Adipocyte (in vitro differentiated cells): ENCODE measurements around the gene HTT-AS.

Experiments used
- DNase-seq: peaks from one replicate; pipeline ENCODE4 v3.0.0-alpha.2; 2015; ENCODE audit warnings: low read depth
- H3K27me3 ChIP-seq: replicated peaks from 2 replicates; pipeline ENCODE4 v1.7.0; 2013; ENCODE audit warnings: mild to moderate bottlenecking, low read length, moderate library complexity; ENCODE audit not compliant: control insufficient read depth, insufficient read depth
- H3K36me3 ChIP-seq: 2 replicates; pipeline ENCODE4 v1.7.0; 2013; ENCODE audit warnings: low read length, mild to moderate bottlenecking, moderate library complexity; ENCODE audit not compliant: control insufficient read depth, insufficient read depth, severe bottlenecking
- H3K4me1 ChIP-seq: 2 replicates; pipeline ENCODE4 v1.7.0; 2013; ENCODE audit warnings: mild to moderate bottlenecking, low read length, moderate library complexity; ENCODE audit not compliant: control insufficient read depth, insufficient read depth
- H3K4me3 ChIP-seq: 2 replicates; pipeline ENCODE4 v1.7.0; 2013; ENCODE audit warnings: mild to moderate bottlenecking, low read length, moderate library complexity
- H3K9ac ChIP-seq: 2 replicates; pipeline ENCODE4 v1.7.0; 2013; ENCODE audit warnings: mild to moderate bottlenecking, low read length, moderate library complexity
- H3K9me3 ChIP-seq: 2 replicates; pipeline ENCODE4 v1.7.0; 2013; ENCODE audit warnings: mild to moderate bottlenecking, low read length, moderate library complexity; ENCODE audit not compliant: control insufficient read depth

HTT-AS gene

DNA sequence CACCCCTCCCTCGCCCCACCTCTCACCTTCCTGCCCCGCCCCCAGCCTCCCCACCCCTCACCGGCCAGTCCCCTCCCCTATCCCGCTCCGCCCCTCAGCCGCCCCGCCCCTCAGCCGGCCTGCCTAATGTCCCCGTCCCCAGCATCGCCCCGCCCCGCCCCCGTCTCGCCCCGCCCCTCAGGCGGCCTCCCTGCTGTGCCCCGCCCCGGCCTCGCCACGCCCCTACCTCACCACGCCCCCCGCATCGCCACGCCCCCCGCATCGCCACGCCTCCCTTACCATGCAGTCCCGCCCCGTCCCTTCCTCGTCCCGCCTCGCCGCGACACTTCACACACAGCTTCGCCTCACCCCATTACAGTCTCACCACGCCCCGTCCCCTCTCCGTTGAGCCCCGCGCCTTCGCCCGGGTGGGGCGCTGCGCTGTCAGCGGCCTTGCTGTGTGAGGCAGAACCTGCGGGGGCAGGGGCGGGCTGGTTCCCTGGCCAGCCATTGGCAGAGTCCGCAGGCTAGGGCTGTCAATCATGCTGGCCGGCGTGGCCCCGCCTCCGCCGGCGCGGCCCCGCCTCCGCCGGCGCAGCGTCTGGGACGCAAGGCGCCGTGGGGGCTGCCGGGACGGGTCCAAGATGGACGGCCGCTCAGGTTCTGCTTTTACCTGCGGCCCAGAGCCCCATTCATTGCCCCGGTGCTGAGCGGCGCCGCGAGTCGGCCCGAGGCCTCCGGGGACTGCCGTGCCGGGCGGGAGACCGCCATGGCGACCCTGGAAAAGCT, at the start of gene HTT-AS, which contains the start of gene HTT:
TSS of gene HTT-AS (minus strand) at position 461 of the 768 bp plus-strand sequence.
TSS of gene HTT (plus strand) at position 604 of the 768 bp plus-strand sequence. CDS start at position 749, 145 bp downstream.
- DNase-seq, result peak; percentile 96
- peak within 1 kb of the TSS; percentile 96 for H3K4me3 ChIP-seq
- H3K27me3 ChIP-seq, result no peaks in the 10 kb centered on the region
- peaks cover 13% of the 10 kb centered on the region for H3K4me1 ChIP-seq
- peak within 1 kb of the TSS; percentile 93 for H3K9ac ChIP-seq
- no peaks in the 10 kb centered on the region for H3K36me3 ChIP-seq
- no peaks in the 10 kb centered on the region for H3K9me3 ChIP-seq

DNA sequence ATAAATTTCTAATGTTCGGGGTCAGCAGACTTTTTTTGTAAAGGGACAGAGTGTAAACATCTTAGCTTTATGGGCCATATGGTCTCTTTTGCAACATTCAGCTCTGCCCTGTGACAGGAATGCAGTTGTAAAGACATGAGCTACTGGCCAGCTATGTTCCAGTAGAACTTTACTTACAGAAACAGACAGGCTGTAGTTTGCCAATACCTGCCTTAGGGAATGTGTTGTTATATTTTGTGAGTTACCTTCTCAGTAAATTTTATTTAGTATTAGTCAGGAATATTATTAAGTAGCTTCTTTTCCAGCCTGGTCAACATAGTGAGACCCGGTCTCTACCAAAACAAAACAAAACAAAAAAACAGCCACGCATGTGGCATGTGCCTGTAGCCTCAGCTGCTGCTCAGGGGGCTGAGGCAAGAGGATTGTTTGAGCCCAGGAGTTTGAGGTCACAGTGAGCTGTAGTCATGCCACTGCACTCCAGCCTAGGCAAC, 48.9 kb upstream of the HTT-AS start:
- H3K9ac ChIP-seq, result peak overlapping the region; percentile 51
- peaks cover 53% of the 10 kb centered on the region for H3K36me3 ChIP-seq
- peak overlapping the region; percentile 35 for H3K4me3 ChIP-seq
- no peaks in the 10 kb centered on the region for H3K9me3 ChIP-seq
- no peaks in the 10 kb centered on the region for H3K27me3 ChIP-seq
- peak; percentile 81 for DNase-seq
- H3K4me1 ChIP-seq, result peaks cover 31% of the 10 kb centered on the region

DNA sequence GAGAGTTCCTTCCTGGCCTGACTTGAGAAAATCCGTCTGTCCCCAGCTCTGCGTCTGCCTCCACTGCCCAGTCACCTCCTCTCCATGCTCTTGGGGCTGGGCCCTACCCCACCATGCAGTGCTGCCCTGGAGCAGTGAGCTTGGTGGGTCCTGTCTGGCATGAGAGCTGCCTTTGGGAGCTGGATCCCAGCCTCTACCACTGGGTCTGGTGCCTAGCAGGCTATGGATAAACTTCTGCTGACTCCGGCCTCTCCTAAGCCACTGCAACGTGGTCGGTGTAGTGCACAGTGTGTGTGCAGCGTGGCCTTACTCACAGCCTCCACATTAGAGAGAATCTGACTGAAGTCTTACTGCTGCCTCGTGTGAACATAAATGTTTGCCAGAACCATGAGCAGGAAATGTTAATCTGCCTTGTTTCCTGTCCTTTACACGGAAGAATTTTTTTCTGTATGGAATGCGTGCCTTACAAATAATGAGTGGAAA, 47.8 kb upstream of the HTT-AS start:
- Histone ChIP-seq H3K4me3 (no peak overlapping the region), H3K4me1 (peaks cover 41% of the 10 kb centered on the region), H3K27me3 (no peaks in the 10 kb centered on the region), H3K9me3 (no peaks in the 10 kb centered on the region), H3K9ac (peak overlapping the region; percentile 15), H3K36me3 (peaks cover 46% of the 10 kb centered on the region)
- DNase-seq, result peak; percentile 43

DNA sequence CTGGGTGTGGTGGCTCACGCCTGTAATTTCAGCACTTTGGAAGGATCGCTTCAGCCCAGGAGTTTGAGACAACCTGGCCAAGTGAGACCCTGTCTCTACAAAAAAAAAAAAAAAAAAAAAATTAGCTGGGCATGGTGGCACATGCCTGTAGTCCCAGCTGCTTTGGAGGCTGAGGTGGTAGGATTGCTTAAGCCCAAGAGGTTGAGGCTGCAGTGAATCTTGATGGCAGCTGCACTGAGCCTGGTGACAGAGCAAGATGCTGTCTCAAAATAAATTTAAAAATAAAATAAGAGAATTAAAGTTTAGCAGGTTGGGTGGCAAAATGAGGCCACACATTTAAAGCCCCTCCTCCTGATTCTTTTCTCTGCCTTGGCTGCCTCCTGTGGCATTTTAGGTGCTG, 47.3 kb upstream of the HTT-AS start:
- Histone ChIP-seq H3K9me3 (no peaks in the 10 kb centered on the region), H3K4me3 (no peak overlapping the region), H3K9ac (peak overlapping the region; percentile 15), H3K27me3 (no peaks in the 10 kb centered on the region), H3K4me1 (peaks cover 46% of the 10 kb centered on the region), H3K36me3 (peaks cover 41% of the 10 kb centered on the region)
- no peak for DNase-seq

DNA sequence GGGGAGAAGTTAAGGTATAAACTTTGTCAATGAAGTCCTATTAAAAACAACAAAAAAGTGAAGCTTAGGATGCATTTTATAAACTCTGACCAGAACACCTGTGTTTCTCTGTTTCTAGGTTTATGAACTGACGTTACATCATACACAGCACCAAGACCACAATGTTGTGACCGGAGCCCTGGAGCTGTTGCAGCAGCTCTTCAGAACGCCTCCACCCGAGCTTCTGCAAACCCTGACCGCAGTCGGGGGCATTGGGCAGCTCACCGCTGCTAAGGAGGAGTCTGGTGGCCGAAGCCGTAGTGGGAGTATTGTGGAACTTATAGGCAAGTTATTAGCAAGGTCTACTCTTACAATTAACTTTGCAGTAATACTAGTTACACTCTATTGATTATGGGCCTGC, 46.8 kb upstream of the HTT-AS start:
- Histone ChIP-seq H3K4me1 (peaks cover 51% of the 10 kb centered on the region), H3K27me3 (no peaks in the 10 kb centered on the region), H3K9me3 (no peaks in the 10 kb centered on the region), H3K9ac (no peak overlapping the region), H3K4me3 (no peak overlapping the region), H3K36me3 (peaks cover 41% of the 10 kb centered on the region)
- no peak for DNase-seq

DNA sequence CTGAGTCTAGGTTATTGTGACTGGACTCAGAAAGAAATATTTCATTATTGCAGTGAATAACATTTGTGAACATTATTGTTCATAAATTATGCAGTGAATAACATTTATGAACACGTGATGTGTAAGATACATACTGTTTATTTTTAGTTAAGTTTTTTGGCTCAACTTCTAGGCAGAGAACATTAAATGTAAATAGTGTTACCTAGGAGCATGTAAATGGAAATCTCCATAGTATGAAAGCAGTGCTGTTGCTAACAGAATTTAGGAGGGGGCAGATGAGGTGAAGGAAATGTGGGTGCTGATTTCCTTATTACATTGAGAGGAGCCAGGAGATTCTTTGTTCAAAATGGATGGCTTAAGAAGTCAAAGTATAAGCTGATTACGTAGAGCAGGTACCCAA, 45.1 kb upstream of the HTT-AS start:
- Histone ChIP-seq H3K4me1 (peaks cover 57% of the 10 kb centered on the region), H3K27me3 (no peaks in the 10 kb centered on the region), H3K9ac (no peak overlapping the region), H3K4me3 (no peak overlapping the region), H3K9me3 (no peaks in the 10 kb centered on the region), H3K36me3 (peaks cover 56% of the 10 kb centered on the region)
- DNase-seq, result no peak

DNA sequence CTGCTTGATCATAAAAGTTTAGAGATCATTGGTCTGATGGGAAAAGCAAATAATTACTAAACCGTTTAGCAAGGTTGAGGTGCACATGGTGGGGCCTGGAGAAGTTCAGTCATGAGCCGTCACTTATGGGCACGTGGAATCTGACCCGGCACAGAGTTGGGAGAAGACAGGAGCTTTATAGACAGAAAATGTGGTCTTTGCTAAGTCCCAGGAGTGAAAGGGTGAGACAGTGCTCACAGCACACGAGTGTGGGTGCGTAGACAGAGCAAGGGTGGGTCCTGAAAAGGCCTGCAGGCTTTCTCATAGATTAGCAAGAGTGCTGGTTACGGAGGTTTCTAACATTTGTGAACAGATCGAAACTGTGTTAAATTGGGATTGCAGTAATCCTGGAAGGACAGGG, 44.0 kb upstream of the HTT-AS start:
- Histone ChIP-seq H3K27me3 (no peaks in the 10 kb centered on the region), H3K4me1 (peaks cover 46% of the 10 kb centered on the region), H3K36me3 (peaks cover 56% of the 10 kb centered on the region), H3K9me3 (no peaks in the 10 kb centered on the region), H3K4me3 (no peak overlapping the region), H3K9ac (no peak overlapping the region)
- no peak for DNase-seq

DNA sequence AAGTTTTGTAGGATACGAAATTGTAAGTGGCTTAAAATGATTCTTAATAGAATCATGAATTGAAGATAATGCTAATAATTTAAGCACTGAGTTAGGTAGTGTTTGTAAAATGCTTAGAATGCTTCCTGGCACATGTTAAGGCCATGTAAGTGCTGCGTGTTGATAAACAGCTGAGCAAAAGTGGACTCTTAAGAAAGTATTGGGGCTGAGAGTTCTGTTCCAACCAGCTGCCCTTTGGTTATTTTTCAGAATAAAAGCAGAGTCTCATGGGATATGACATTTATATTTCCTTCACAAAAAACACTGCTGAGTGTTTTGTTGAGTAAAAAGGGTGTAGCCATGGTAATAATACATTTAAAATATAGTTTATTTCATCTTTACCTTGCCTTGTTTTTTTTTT, 42.6 kb upstream of the HTT-AS start:
- Histone ChIP-seq H3K9ac (peak overlapping the region; percentile 40), H3K4me3 (no peak overlapping the region), H3K9me3 (no peaks in the 10 kb centered on the region), H3K4me1 (peaks cover 37% of the 10 kb centered on the region), H3K27me3 (no peaks in the 10 kb centered on the region), H3K36me3 (peaks cover 62% of the 10 kb centered on the region)
- DNase-seq, result no peak

DNA sequence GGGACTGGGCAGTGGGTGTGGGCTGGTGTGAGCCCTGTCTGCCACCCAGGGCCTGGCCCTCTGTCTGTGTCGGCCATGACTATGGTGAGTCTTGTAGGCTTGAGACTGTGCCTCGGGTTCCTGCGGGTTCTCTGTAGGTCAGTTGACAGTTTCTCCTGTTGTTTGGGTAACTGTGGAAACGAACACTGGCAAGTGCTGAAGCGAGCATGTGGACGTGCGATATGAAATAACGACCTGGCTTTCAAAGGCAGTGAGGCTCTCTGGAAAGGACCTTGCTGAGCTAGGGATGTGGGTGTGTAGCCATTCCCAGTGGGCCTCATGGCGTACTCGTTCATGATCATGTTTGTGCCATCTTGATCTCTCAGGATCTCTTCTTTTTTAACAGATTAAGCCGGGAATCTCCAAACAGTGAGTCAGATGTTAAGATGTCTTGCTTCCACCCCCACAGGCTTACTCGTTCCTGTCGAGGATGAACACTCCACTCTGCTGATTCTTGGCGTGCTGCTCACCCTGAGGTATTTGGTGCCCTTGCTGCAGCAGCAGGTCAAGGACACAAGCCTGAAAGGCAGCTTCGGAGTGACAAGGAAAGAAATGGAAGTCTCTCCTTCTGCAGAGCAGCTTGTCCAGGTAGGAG, 41.4 kb upstream of the HTT-AS start:
- Histone ChIP-seq H3K4me1 (peaks cover 35% of the 10 kb centered on the region), H3K27me3 (no peaks in the 10 kb centered on the region), H3K36me3 (peaks cover 53% of the 10 kb centered on the region), H3K9me3 (no peaks in the 10 kb centered on the region), H3K4me3 (peak overlapping the region; percentile 24), H3K9ac (no peak overlapping the region)
- peak; percentile 47 for DNase-seq

DNA sequence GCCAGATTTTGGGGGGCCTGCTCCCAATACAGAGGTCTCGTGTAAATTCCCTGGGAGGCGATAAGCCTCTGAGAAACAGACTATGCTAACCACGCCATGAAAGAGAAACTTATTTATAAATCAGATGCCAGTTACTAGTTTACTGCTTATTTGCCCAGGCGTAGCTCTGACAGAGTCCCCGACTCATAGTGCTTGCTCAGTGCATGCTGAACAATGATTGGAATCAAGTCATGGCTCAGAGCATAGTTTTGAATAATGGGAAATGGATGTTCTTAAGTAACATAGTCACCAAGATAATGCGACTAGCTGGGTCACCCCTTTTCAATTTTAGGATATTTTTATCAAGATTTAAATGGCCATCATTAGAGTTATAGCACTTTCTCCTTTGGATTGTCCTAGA, 40.0 kb upstream of the HTT-AS start:
- H3K36me3 ChIP-seq, result peaks cover 52% of the 10 kb centered on the region

DNA sequence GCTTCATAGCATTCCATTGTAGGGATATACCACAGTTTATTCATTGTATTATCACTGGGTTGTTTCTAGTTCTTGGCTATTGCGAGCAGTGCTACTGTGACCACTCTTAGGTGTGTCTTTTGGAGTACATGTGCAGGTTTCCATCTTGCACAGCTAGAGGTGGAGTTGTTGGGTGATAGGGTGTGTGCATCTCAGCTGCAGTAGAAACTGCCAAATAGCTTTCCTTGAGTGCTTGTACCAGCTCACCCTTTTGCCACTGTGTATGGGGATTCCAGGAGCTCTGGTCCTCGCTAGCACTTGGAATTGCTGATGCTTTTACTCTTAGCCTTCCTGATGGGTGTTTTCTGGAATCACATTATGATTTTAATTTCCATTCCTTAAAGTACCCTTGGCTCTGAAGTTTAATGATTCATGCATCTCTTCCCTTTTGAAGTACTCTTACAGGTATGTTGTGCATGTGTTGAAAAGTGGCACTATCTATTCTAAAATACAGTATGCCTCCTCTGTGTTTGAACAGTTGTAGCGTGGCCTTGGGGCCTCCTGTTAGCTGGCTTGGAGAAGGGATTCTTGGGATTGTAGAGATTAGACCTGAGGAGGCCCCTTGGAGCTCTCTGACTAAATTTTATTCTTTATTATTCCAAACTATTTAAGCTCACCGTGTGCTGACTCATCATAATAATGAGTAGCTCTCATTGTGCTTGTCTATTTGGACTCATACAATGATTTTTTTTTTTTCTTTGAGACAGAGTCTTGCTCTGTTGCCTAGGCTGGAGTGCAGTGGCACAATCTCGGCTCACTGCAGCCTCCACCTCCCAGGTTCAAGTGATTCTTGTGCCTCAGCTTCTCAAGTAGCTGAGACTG, 38.5 kb upstream of the HTT-AS start:
- H3K36me3 ChIP-seq, result peaks cover 46% of the 10 kb centered on the region
- H3K9me3 ChIP-seq, result no peaks in the 10 kb centered on the region

More for the DNA sequence above, 40.0 kb upstream of the HTT-AS start:
- Histone ChIP-seq H3K4me1 (peaks cover 35% of the 10 kb centered on the region), H3K27me3 (no peaks in the 10 kb centered on the region), H3K9me3 (no peaks in the 10 kb centered on the region), H3K9ac (no peak overlapping the region), H3K4me3 (no peak overlapping the region)
- DNase-seq, result peak; percentile 75

More for the DNA sequence above, 38.5 kb upstream of the HTT-AS start:
- Histone ChIP-seq H3K27me3 (no peaks in the 10 kb centered on the region), H3K4me1 (peaks cover 46% of the 10 kb centered on the region), H3K9ac (no peak overlapping the region), H3K4me3 (no peak overlapping the region)
- DNase-seq, result no peak
